Hematopoietic multipotent progenitor cell treated with erythropoietin and hydrocortisone succinate and interleukin-3 and kit ligand, for 4 days (in vitro differentiated cells): ENCODE measurements around the gene ALK.
A peak's percentile ranks its signal among the peaks of the same experiment; 100 is the strongest.

Experiments
- DNase-seq: peaks from one replicate; pipeline ENCODE4 v3.0.0-alpha.2; 2015

Gene ALK

GRCh38 chr2:29482348-29482747 lies 439.0 kb downstream of the ALK start:
- DNase-seq: no peak

DNA sequence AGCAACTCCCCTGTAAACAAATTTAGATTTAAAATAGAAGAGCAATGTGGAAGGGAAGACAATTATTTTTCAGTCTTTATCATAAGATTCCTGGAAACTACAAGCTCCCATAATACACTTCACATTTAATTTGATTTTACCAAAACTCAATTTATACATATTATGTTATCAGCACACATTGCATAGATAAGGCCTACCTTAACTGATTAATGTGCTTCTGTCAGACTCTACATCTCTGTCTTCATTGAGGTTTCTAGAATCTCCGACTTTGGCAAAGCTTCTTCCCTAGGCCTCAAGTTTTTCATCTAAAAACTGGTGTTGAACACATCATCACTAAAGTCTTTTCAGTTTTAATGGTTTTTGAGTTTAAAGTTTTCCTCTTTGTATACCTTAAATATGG lies 440.1 kb downstream of the ALK start:
- DNase-seq: no peak

DNA sequence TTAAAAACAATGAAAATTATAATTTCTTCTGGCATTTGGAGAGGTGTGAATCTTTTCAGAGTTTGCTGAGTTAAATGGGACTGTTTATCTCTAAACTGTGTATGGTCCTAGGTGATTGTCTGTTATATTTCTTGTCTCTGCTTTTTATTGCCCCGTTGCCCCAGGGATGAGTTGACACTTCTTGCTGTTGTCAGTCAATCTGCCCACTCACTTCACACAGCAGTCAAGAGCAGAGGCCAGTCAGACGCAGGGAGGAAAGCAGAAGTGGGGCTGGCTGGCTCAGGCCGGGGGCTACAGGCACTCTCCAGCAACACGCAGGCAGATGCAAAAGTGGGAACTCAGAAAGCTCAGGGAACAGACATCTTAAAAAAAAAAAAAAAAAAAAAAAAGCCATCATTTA lies 441.0 kb downstream of the ALK start:
- DNase-seq: peak; percentile 92

DNA sequence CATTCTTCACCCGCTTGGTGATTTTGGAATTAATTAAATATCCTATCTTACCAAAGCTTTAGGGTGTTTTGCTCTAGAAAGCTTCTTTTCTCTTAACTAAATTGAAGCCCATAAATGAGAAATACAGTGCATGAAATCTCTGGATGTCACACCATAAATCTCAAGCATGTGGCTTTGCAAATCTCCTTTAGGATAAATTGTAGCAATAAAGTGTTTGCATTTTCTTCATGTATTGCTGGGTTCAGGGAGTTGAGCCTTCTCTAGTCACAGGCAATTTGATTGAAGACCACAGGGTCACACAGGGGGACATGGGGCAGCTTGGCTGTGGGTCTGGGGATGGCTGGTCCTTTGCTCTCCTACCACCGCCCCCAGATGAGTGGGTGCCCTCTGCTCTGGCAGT lies 442.0 kb downstream of the ALK start:
- no peak for DNase-seq

DNA sequence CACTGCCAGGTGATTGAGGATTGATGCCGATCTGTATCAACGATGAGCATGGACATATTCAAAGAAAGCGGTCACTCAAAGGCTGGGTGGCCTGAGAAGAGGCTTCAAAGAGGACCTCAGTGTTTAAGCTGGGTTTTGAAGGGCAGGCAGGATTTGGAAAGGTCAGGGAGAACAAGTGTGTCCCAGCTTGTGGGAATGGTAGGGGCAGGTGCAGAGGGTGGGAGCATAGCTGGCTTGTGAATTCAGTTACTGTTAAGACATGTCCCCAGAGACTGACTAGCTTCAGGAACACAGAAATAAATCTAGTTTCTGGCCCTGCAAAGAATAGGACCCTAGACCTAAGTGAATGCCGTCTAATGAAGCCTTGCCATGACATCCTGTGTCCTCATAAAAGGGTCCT lies 442.7 kb downstream of the ALK start:
- no peak for DNase-seq

- DNase-seq: no peak
Observed at GRCh38 chr2:29477186-29477585, 444.2 kb downstream of the ALK start.

GRCh38 chr2:29475499-29475898 lies 445.9 kb downstream of the ALK start:
- DNase-seq: no peak

DNA sequence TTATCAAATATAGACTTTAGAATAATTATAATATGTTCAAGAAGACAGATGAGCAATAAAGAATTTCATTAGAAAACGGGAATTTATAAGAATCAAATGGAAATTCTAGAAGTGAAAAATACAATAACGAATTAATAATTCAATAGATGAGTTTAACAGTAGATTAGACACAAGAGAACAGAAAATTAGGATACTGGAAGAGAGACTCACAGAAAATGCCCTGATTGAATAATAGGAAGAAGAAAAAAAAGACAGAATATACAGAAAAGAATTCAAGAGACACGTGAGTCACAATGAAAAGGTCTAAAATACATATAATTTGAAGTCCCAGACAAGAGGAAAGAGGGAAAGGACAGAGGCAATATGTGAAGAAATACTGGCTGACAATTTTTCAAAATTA lies 451.4 kb downstream of the ALK start:
- DNase-seq: no peak

- DNase-seq: no peak
Observed at GRCh38 chr2:29469516-29469915, 451.9 kb downstream of the ALK start.

GRCh38 chr2:29463181-29463900 lies 458.0 kb downstream of the ALK start:
- no peak for DNase-seq

- DNase-seq: no peak
Observed at GRCh38 chr2:29462293-29462692, 459.1 kb downstream of the ALK start.

GRCh38 chr2:29460190-29460589 lies 461.2 kb downstream of the ALK start:
- DNase-seq: no peak

- no peak for DNase-seq
Observed at GRCh38 chr2:29459445-29460179, 461.8 kb downstream of the ALK start.

- no peak for DNase-seq
Observed at GRCh38 chr2:29456429-29456828, 465.0 kb downstream of the ALK start.

- DNase-seq: peak; percentile 7
Observed at GRCh38 chr2:29455200-29455860, 466.1 kb downstream of the ALK start.

DNA sequence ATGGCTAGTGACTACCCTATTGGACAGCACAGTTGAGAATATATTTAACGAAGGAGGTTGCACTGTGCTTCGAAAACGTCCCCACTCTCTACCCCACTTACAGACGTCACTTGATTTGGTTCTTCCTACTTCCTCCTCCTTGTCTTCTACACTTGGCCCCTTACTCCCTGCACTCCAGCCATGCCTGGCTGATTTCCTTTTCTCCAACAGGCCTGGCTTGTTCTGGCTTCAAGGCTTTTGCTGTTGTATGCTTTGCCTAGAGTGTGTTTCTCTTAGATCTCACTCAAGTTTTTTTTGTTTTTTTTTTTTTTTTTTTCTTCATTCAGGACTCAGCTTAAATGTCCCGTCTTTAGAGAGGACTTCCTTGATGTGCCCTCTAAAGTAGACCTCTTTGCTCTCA lies 469.4 kb downstream of the ALK start:
- no peak for DNase-seq

- DNase-seq: peak; percentile 20
Observed at GRCh38 chr2:29450596-29451222, 470.7 kb downstream of the ALK start.

DNA sequence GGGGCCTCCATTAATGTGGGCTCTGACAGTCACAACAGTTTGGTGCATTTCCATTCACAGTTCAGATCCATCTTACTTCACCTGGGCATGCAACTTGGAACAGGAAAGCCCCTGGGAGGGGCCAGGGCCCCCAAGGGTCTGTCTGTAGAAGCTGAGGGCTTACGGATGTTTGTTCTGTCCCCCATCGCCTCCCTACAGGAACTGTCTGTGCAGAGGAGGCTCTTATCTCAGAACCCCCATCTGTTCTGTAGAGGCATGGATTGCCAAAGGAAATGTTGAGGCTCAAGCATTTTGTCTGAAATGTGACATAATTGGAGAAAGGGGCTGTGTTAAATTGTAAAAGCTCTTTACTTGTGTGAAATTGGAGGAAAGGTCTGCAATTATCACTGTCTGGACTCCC lies 471.9 kb downstream of the ALK start:
- DNase-seq: peak; percentile 48

GRCh38 chr2:29448096-29448688 lies 473.2 kb downstream of the ALK start:
- DNase-seq: peak; percentile 31

GRCh38 chr2:29447513-29447912 lies 473.9 kb downstream of the ALK start:
- DNase-seq: no peak

- DNase-seq: no peak
Observed at GRCh38 chr2:29446847-29447246, 474.5 kb downstream of the ALK start.

GRCh38 chr2:29444150-29444549 lies 477.2 kb downstream of the ALK start:
- DNase-seq: no peak

DNA sequence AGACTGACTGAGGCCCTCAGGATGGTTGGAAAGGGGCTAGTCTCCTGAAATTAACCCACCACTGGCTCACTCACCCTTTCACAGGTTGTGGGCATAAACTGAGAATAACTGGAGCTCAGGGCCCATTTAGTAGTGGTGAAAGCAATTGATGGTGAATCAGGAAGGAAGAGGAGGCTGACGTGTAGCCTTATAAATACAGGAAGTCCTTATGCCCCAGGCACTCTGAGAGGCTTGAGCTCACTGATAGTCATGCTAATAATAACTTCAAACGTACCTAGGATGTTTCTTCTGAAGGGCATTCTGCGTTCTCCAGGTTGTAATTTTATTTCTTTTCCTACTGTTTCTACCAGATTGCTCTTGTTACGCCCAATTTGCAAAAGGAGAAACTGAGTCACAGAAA lies 477.8 kb downstream of the ALK start:
- DNase-seq: peak; percentile 52
